Panc1 (cell line): Measurements from ENCODE around the gene DAB2. TPM values are rescaled to one million over a fixed set of nuclear protein-coding genes. Genes with fewer than 3 reads are reported as not detected.

ENCODE experiments used
- ATAC-seq: fragments of 200-7000 bp; cut with Tn5 transposase; 2 replicates; pipeline ENCODE4 v1.9.1; 2020; ENCODE audit warnings: mild to moderate bottlenecking, moderate library complexity
- BruUV-seq: library from RNA; stranded (reverse); fragments of 400-500 nt; replicated peaks from 2 replicates; lab custom pipeline; 2021; lab: Mats Ljungman, UMichigan
- CTCF ChIA-PET: fragments of 300-600 bp; sonication (Branson Sonifier 250); formaldehyde crosslinking; loops from one replicate; lab custom pipeline; 2022; ENCODE audit warnings: antibody characterized with exemption; lab: Charles Lee
- POLR2A ChIA-PET: fragments of 300-600 bp; sonication (Branson Sonifier 250); formaldehyde crosslinking; loops from one replicate; lab custom pipeline; 2022; ENCODE audit warnings: antibody characterized with exemption; lab: Charles Lee
- DNase-seq: peaks from one replicate; pipeline ENCODE4 v3.0.0-alpha.2; 2010; ENCODE audit warnings: low read depth, low spot score
- H3K27ac ChIP-seq: 2 replicates; pipeline ENCODE4 v1.5.1; 2011; ENCODE audit warnings: mild to moderate bottlenecking, low read length, inconsistent platforms
- H3K27me3 ChIP-seq: fragments of 200-500 bp; sonication (Bioruptor generic); 2 replicates; pipeline ENCODE4 v1.6.0; 2014; ENCODE audit warnings: low read length, inconsistent platforms; ENCODE audit not compliant: control insufficient read depth, insufficient read depth
- H3K36me3 ChIP-seq: fragments of 200-500 bp; sonication (Bioruptor generic); 2 replicates; pipeline ENCODE4 v1.5.1; 2014; ENCODE audit warnings: inconsistent platforms, mild to moderate bottlenecking, low read length, moderate library complexity; ENCODE audit not compliant: control insufficient read depth, insufficient read depth
- H3K4me1 ChIP-seq: 2 replicates; pipeline ENCODE4 v1.5.1; 2011; ENCODE audit warnings: inconsistent platforms, mild to moderate bottlenecking, low read length, moderate library complexity; ENCODE audit not compliant: control insufficient read depth, insufficient read depth
- H3K4me3 ChIP-seq, 2 experiments: 2 replicates each; pipeline ENCODE4 v1.5.1; 2011 to 2012; ENCODE audit warnings: low read depth in 2 of 2, low read length in 2 of 2, mild to moderate bottlenecking in 2 of 2, inconsistent platforms in 1 of 2, moderate library complexity in 1 of 2
- H3K9me3 ChIP-seq: fragments of 200-500 bp; sonication (Bioruptor generic); 2 replicates; pipeline ENCODE4 v1.5.1; 2014; ENCODE audit warnings: low read depth, mild to moderate bottlenecking, inconsistent platforms, low read length, moderate library complexity; ENCODE audit not compliant: control insufficient read depth, insufficient read depth
- CTCF ChIP-seq: fragments of 450-650 bp; IDR thresholded peaks from 2 replicates; pipeline ENCODE4 v1.5.1; 2017; ENCODE audit warnings: mild to moderate bottlenecking
- POLR2AphosphoS5 ChIP-seq: IDR thresholded peaks from 2 replicates; pipeline ENCODE4 v1.6.1; 2012; ENCODE audit warnings: mild to moderate bottlenecking, low read depth, low read length, moderate library complexity
- REST ChIP-seq, 2 experiments: IDR thresholded peaks; 2 replicates each; pipeline ENCODE4 v1.6.1; 2011 to 2012; ENCODE audit warnings: low read depth in 2 of 2, control low read depth in 1 of 2, low read length in 1 of 2, mild to moderate bottlenecking in 1 of 2, moderate library complexity in 1 of 2; ENCODE audit not compliant: insufficient read depth in 1 of 2
- SIN3A ChIP-seq: IDR thresholded peaks from 2 replicates; pipeline ENCODE4 v1.6.1; 2012; ENCODE audit warnings: low read depth, mild to moderate bottlenecking, low read length, moderate library complexity, borderline replicate concordance; ENCODE audit not compliant: insufficient read depth
- TCF7L2 ChIP-seq: IDR thresholded peaks from 2 replicates; pipeline ENCODE4 v1.6.1; 2011; ENCODE audit warnings: mild to moderate bottlenecking, low read depth, low read length, inconsistent platforms
- in situ Hi-C: cut with HindIII; loops from 2 replicates; pipeline ENCODE4 v1.10.0; 2016; ENCODE audit warnings: low sequenced_read_pairs, low pct_unique_long_range_greater_than_20kb
- intact Hi-C: fragments of 100-400 bp; cut with micrococcal nuclease; formaldehyde crosslinking; loops from one replicate; pipeline ENCODE4 v1.10.0; 2022; ENCODE audit not compliant: unreplicated experiment
- total RNA-seq: library from RNA; stranded (reverse); gene quantifications from one replicate; pipeline ENCODE4 v1.2.1, GENCODE V29; 2021; ENCODE audit not compliant: unreplicated experiment

Gene DAB2
- total RNA-seq, 1 experiment from 2014 or later: 1.7 TPM

GRCh38 chr5:39428640-39429039 lies 3.9 kb upstream of the DAB2 start:
- ATAC-seq: no peak
- ChIA-PET POLR2A (no interaction called here), CTCF (no interaction called here)
- BruUV-seq: no TSS peak
- Histone ChIP-seq H3K27ac (no peak overlapping the region), H3K4me1 (peaks cover 6% of the 10 kb centered on the region; the same call in 1 of the 2 replicates), H3K4me3 (no peak overlapping the region), H3K36me3 (no peaks in the 10 kb centered on the region), H3K9me3 (no peaks in the 10 kb centered on the region), H3K27me3 (peaks cover 15% of the 10 kb centered on the region)
- DNase-seq: no peak
- TF ChIP-seq SIN3A (no peak), TCF7L2 (no peak), POLR2AphosphoS5 (no peak), REST (IDR thresholded peaks at IDR 0.05; ENCODE audit: insufficient read depth in 1 of 2, low read depth in 2 of 2, low read length in 1 of 2) (no peak), CTCF (no peak)
- intact Hi-C loops (no loop called here), in situ Hi-C loops (no loop called here)

GRCh38 chr5:39427633-39428032 lies 2.9 kb upstream of the DAB2 start:
- Histone ChIP-seq H3K36me3 (no peaks in the 10 kb centered on the region), H3K4me3 (no peak overlapping the region), H3K27ac (no peak overlapping the region), H3K4me1 (peaks cover 6% of the 10 kb centered on the region; the same call in 1 of the 2 replicates), H3K27me3 (peaks cover 21% of the 10 kb centered on the region), H3K9me3 (no peaks in the 10 kb centered on the region)
- TF ChIP-seq TCF7L2 (no peak), CTCF (no peak), POLR2AphosphoS5 (no peak), SIN3A (no peak), REST (IDR thresholded peaks at IDR 0.05; ENCODE audit: insufficient read depth in 1 of 2, low read depth in 2 of 2, low read length in 1 of 2) (no peak)
- CTCF ChIA-PET: no interaction called here
- BruUV-seq: no TSS peak
- POLR2A ChIA-PET: no interaction called here
- intact Hi-C loops: no loop called here
- in situ Hi-C loops: no loop called here
- no peak for ATAC-seq
- no peak for DNase-seq
